Measurements from ENCODE around the gene AXL. TPM values are rescaled to one million over a fixed set of nuclear protein-coding genes. Genes with fewer than 3 reads are reported as not detected.

Gene AXL
- total and polyA plus RNA-seq, 2 experiments from 2014 or later = 15.0 to 45.9 TPM

DNA sequence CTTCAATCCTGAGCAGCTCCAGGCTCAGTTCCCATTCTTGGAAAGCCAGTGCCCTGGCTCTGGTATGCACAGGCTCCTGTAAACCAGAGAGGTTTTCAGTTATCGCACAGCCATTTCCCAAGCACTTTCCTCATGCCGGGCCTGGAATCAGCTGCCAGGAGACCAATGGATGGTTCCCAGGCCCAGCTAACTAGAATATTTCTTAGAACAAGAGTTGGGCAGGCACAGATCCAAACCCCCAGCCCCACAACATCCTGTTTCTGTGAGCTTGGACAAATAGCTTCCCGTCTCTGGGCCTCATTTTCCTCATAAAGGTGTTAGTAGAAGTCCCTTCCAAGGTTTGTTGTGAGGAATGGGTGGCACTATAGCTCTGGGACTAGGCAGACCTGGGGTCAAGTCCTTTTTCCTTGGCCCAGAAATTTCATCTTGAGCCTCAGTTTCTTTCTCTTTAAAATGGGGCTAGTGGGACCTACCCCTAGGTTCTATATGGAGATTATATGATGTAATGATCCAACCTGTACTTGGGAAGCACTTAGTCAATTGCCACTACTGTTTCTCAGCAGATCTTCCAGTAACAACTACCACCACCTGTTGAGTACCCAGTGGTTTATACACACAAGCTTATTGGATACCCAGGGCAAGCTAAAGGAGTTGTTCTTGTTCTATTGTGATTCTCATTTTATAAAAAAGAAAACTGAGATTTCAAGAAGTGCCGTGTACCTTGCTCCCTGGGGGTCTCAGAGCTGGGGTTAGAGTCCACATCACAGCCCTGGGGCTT, 85.9 kb downstream of the AXL start:
- Histone ChIP-seq H3K4me3 (no peak overlapping the region), H3K4me2 (no peak overlapping the region), H3K9me3 (ENCODE audit: low read depth) (no peaks in the 10 kb centered on the region), H3K27ac (no peak overlapping the region), H4K20me1 (ENCODE audit: insufficient read depth, poor library complexity, severe bottlenecking) (no peaks in the 10 kb centered on the region), H3K36me3 (replicated peaks; ENCODE audit: insufficient read depth, low read depth) (no peaks in the 10 kb centered on the region), H3K4me1 (ENCODE audit: insufficient read depth) (peaks cover 10% of the 10 kb centered on the region), H3K79me2 (peaks cover 12% of the 10 kb centered on the region), H3K9me2 (replicated peaks; ENCODE audit: insufficient read depth) (no peaks in the 10 kb centered on the region), H2AFZ (no peak overlapping the region), H3K27me3 (no peaks in the 10 kb centered on the region)
- DNase-seq (ENCODE audit: low spot score) = no peak
- no peak for TF ChIP-seq EZH2phosphoT487 (IDR thresholded peaks at IDR 0.05; ENCODE audit: low read depth, severe bottlenecking, unreplicated experiment)
- TF ChIP-seq EZH2 (IDR thresholded peaks at IDR 0.05; ENCODE audit: borderline replicate concordance) = no peak
- TF ChIP-seq, protein P1, sequence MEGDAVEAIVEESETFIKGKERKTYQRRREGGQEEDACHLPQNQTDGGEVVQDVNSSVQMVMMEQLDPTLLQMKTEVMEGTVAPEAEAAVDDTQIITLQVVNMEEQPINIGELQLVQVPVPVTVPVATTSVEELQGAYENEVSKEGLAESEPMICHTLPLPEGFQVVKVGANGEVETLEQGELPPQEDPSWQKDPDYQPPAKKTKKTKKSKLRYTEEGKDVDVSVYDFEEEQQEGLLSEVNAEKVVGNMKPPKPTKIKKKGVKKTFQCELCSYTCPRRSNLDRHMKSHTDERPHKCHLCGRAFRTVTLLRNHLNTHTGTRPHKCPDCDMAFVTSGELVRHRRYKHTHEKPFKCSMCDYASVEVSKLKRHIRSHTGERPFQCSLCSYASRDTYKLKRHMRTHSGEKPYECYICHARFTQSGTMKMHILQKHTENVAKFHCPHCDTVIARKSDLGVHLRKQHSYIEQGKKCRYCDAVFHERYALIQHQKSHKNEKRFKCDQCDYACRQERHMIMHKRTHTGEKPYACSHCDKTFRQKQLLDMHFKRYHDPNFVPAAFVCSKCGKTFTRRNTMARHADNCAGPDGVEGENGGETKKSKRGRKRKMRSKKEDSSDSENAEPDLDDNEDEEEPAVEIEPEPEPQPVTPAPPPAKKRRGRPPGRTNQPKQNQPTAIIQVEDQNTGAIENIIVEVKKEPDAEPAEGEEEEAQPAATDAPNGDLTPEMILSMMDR (IDR thresholded peaks at IDR 0.05; ENCODE audit: poor library complexity) = no peak
- WGBS (ENCODE audit: low lambda C conversion rate, missing lambda C conversion rate) = 91% methylated on average over 4 of the region's 4 CpGs

DNA sequence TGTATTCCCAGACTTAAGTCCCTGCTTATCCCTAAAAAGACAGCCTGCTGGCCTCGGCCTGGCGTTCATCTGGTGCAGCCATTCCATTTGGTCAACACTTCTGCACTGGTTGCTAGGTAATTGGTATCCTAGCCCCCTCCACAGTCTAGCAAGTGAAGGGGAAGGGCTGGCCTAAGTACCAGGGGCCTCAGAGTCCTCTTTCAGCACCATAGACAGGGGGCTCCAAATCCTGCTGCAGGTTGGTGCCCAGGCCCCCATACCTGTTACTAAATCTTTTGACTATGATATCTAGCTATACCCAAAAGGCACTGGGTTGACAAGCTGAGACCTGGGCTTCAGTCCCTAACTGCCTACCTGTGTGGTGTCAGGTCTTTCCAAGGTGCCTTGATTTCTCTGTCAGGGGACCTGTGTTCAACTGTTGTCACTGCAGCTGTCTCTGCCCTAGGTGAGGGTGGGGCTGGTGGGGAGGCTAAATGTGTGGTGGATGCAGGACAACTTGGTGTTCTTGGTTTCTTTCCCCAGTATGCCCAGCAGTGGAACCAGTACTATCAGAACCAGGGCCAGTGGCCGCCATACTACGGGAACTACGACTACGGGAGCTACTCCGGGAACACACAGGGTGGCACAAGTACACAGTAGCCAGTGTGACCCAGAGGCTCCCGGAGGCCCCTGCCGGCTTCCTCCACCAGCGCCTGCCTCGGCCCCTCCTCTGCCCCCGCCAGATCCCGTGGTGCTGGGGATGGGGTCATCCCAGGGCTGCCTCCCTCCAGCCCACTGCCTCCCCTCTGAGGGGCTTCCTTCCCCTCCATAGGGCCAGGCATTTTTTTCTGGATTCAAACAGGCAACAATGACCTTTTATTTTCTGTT, 87.1 kb downstream of the AXL start:
- Histone ChIP-seq H2AFZ (no peak overlapping the region), H3K9me3 (ENCODE audit: low read depth) (no peaks in the 10 kb centered on the region), H3K27ac (no peak overlapping the region), H3K4me1 (ENCODE audit: insufficient read depth) (peaks cover 14% of the 10 kb centered on the region), H3K4me2 (no peak overlapping the region), H3K79me2 (peaks cover 11% of the 10 kb centered on the region), H3K9me2 (replicated peaks; ENCODE audit: insufficient read depth) (no peaks in the 10 kb centered on the region), H4K20me1 (ENCODE audit: insufficient read depth, poor library complexity, severe bottlenecking) (no peaks in the 10 kb centered on the region), H3K27me3 (no peaks in the 10 kb centered on the region), H3K4me3 (no peak overlapping the region), H3K36me3 (replicated peaks; ENCODE audit: insufficient read depth, low read depth) (no peaks in the 10 kb centered on the region)
- DNase-seq (ENCODE audit: low spot score) = no peak
- TF ChIP-seq EZH2 (IDR thresholded peaks at IDR 0.05; ENCODE audit: borderline replicate concordance) = no peak
- no peak for TF ChIP-seq EZH2phosphoT487 (IDR thresholded peaks at IDR 0.05; ENCODE audit: low read depth, severe bottlenecking, unreplicated experiment)
- TF ChIP-seq, protein P1 (IDR thresholded peaks at IDR 0.05; ENCODE audit: poor library complexity) = no peak
- WGBS (ENCODE audit: low lambda C conversion rate, missing lambda C conversion rate) = 94% methylated on average over 13 of the region's 13 CpGs

DNA sequence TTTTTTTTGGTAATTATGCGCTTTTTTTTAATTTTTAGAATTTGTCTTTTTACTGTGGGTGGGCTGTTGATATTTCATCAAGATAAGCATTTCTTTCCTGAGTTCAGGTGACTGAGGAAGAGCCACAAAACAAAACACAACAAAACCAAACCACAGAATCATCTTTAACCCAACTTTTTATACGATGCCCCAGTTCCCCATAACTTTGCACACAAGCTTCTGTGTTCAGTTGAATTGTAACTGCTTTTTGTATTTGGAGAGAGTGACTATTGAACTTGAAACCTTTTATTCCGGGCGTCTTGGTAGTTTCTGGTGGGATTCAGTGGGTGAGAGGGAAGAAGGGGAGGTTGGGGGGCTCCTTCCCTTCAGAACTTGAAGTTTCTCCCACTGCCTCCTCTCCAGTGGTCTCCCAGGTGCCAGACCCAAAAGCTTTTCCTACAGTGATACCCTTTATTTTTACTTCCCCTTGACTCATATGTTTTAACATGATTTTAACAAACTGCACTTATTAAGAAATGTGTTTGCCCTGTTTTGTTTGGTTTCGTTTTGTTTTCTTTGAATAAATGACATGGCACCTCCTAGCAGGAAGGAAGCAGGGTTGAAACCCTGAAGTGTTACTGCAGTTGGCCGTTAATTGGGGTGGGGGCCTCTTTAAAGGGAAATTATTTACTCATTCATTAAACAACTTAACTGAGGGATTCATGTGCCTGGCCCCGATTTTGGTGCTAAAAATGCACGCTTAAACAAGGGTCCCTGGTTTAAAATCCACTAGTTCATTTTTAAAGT, 88.3 kb downstream of the AXL start:
- Histone ChIP-seq H3K4me3 (no peak overlapping the region), H3K36me3 (replicated peaks; ENCODE audit: insufficient read depth, low read depth) (no peaks in the 10 kb centered on the region), H3K27ac (peak overlapping the region; percentile 89), H3K79me2 (peaks cover 22% of the 10 kb centered on the region), H2AFZ (no peak overlapping the region), H3K4me1 (ENCODE audit: insufficient read depth) (peaks cover 21% of the 10 kb centered on the region), H3K4me2 (no peak overlapping the region), H3K27me3 (no peaks in the 10 kb centered on the region), H3K9me3 (ENCODE audit: low read depth) (no peaks in the 10 kb centered on the region), H4K20me1 (ENCODE audit: insufficient read depth, poor library complexity, severe bottlenecking) (peaks cover 8% of the 10 kb centered on the region), H3K9me2 (replicated peaks; ENCODE audit: insufficient read depth) (no peaks in the 10 kb centered on the region)
- DNase-seq (ENCODE audit: low spot score) = no peak
- TF ChIP-seq, protein P1 (IDR thresholded peaks at IDR 0.05; ENCODE audit: poor library complexity) = no peak
- TF ChIP-seq EZH2phosphoT487 (IDR thresholded peaks at IDR 0.05; ENCODE audit: low read depth, severe bottlenecking, unreplicated experiment) (no peak), EZH2 (IDR thresholded peaks at IDR 0.05; ENCODE audit: borderline replicate concordance) (no peak)
- 91% methylated on average over 8 of the region's 8 CpGs for WGBS (ENCODE audit: low lambda C conversion rate, missing lambda C conversion rate)
